ENCODE data around the gene CPED1.

DNA sequence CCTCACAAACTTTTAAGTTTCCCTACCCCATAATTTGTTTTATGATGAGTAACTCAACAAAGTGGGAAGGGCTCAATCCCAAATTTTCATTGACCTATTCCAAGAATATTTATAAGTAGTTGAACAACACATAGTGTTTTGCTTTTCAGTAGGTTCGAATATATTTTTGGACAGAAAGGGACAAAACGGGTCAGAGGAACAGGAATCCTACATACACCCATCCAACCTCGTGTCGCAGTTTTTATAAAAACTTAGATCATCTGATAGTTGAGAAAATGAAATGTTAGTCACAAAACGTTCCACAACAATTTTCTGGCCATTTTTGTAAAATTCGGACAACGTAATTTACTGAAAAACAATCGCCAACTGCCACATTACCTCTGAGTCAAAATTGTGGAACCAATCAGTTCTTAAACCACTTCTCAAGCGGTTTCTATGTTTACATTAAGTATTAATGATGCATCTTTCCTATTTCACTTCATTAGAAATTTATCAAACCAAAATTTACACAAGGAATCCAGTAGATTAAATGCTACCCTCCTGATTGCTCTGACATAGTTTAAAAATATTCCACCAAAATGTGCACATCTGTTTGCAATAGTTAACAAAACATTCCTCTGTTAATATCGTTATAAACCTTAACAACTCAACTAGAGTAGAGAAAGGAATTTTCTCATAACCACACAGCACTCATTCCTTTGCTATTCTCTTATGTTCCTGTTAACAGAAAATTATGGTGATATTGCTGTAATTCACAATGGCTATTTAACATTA is 346.6 kb downstream of the CPED1 start:
- TF ChIP-seq, protein P1, sequence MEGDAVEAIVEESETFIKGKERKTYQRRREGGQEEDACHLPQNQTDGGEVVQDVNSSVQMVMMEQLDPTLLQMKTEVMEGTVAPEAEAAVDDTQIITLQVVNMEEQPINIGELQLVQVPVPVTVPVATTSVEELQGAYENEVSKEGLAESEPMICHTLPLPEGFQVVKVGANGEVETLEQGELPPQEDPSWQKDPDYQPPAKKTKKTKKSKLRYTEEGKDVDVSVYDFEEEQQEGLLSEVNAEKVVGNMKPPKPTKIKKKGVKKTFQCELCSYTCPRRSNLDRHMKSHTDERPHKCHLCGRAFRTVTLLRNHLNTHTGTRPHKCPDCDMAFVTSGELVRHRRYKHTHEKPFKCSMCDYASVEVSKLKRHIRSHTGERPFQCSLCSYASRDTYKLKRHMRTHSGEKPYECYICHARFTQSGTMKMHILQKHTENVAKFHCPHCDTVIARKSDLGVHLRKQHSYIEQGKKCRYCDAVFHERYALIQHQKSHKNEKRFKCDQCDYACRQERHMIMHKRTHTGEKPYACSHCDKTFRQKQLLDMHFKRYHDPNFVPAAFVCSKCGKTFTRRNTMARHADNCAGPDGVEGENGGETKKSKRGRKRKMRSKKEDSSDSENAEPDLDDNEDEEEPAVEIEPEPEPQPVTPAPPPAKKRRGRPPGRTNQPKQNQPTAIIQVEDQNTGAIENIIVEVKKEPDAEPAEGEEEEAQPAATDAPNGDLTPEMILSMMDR (IDR thresholded peaks at IDR 0.05) = no peak
- no peak for TF ChIP-seq POLR2A (IDR thresholded peaks at IDR 0.05)
